ENCODE results near the gene CXCL3.

Gene CXCL3

DNA sequence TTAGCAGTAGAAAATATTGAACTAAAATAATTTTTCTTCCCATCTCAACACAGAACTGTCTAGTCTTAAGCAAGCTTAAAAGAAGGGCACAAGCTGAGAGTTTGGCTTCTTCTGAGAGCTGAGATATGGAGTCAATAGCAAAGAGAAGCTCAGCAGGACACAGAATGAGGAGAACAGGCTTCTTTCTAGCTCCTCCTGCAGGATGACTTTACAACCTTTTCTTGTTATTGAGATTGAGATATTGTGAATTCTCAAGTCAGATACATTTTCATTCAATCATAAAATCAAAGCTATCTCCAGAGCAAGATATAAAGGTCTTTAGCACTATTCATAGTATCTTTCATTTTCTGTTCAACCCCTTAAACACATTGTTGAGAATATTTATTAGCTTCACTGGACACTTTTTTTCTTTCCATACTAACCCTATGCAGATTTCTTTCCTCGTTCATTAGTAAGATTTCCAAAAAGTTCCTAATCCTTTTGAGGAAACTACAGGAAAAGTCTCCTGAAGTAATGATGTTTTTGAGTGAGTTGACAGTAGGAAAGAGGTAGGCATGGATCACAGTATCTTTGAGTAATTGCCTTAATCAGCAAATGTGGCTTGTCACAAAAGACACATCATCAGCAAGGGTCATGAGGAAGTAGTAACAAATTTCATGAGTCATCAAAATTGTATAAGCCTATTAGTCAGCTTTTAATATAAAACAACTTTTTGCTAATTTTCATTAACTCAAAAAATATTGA lies 17.8 kb upstream of the CXCL3 start:
- intact Hi-C loops (cut with DNase I), result no loop called here
- no peak for DNase-seq

DNA sequence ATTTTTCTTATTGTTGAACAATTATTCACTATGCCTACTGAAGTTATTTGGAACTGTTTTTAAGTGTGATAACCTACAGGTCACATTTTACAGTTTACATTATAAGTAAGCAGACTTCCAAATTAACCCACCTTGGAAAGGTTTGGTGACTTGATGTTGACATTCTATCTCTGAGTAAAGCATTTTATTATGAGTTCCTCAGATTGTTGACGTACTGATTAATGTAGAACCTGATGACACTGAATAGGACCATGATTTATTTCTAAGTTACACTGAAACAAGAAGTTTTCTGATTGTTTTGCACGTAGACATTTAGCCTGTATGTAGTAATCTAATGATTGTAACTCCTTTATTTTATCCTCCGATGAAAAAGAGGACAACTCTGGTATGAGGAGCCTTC lies 17.0 kb upstream of the CXCL3 start:
- DNase-seq, result no peak
- intact Hi-C loops (cut with DNase I), result no loop called here

DNA sequence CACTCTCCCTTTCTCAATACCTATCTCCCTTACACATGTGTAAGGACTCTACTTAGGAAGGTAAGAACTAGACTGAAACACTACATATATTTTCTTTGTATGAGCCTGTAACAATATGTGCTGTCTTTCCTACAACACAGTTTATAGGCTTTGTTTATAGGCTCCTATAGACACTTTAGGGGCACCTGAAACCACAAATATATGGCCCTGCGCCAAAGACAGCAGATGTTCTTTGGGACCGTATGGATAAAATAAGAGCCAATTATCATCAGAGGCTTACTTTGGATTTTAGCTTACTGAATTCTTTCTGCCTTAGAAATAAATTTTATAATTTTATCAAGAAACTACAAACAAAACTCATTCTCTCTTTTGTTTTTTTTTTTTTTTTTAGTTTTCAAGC lies 16.6 kb upstream of the CXCL3 start:
- intact Hi-C loops (cut with DNase I), result no loop called here
- no peak for DNase-seq

DNA sequence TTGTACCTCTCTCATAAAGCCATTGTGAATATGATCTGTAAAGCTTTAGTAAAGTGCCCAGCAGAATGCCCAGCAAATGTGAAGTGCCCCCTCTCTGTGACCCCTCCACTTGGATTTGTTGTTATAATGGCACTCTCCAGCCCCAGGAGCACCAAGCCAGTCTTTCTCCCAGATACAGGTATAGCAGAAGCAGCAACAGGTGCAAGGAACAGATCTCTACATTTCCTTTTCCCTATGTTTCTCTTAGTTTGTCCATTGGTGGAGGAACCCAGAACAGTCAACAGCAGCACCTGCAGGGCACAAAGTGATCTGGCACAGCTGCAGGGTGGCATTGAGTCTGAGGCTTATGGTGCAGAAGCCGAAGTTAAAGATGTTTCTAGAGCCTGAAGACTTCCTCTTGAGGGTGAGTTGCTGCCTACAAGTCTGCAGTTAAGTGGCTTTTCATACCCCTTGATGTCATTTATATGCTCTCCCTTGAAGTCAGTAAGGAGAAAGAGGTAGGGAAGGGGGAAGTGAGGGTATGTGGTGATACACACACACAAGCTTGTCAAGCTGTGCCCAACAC lies 16.1 kb upstream of the CXCL3 start:
- intact Hi-C loops (cut with DNase I), result no loop called here
- DNase-seq, result no peak

DNA sequence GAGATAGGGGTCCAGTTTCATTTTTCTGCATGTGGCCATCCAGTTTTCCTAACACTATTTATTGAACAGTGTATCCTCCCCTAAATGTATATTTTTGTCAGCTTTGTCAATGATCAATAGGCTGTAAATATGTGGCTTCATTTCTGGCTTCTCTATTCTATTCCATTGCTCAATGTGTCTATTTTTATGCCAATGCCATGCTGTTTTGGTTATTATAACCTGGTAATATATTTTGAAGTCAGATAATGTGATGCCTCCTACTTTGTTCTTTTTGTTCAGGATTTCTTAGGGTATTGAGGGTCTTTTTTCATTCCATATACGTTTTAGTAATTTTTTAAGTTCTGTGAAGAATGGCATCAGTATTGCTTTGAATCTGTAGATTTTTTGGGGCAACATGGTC lies 8.7 kb upstream of the CXCL3 start:
- no peak for DNase-seq
- intact Hi-C loops (cut with DNase I), result no loop called here

DNA sequence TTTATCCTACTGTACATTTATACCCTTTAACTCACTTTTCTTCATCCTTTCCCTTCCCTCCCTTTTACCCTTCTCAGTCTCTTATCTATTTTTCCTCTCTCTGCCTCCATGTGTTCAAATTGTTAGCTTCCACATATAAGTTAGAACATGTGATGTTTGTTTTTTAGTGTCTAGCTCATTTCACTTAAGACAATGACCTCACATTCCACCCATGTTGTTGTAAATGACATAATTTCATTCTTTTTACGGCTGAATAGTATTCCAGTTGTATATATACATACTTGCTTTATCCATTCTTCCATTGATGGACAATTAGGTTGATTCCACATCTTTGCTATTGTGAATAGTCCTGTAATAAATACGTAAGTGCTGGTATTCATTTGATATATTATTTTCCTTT lies 7.3 kb upstream of the CXCL3 start:
- no peak for DNase-seq
- intact Hi-C loops (cut with DNase I), result no loop called here

DNA sequence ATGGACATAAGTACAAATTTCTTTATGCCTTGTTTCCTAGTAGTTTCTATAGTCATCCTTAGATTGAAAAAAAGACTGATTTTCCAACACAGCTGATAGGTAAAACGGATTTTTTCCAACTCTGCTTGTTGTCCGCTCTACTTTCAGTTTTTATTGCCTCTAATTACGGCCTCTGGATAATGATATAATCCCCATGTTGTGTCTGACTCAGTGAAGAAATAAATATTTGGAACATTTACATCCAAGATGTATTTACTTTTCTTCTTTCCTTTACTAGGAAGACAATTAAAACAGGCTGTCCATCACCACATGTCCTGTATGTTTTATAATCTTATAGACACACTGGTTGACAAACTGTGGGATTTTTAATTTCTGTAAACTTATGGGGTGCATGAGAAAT lies 6.8 kb upstream of the CXCL3 start:
- intact Hi-C loops (cut with DNase I), result no loop called here
- no peak for DNase-seq

DNA sequence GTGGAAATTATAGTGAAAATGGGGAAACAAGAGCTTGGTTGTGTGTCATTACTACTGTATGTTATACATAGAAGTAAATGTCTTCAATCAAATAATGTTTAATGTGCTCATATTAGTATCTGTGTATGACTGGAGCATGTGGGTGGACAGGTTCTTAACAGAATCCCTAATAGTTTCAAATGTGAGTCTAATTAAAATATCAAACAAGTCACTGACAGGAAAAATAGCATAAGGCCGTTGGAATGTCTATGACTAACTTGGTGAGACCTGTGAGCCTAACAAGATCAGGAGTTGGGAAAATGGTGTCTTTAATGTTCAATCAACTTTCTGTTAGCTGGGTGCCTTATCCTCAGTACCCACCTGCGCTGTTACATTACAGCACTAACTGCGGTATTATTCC lies 6.2 kb upstream of the CXCL3 start:
- DNase-seq, result no peak
- intact Hi-C loops (cut with DNase I), result no loop called here

DNA sequence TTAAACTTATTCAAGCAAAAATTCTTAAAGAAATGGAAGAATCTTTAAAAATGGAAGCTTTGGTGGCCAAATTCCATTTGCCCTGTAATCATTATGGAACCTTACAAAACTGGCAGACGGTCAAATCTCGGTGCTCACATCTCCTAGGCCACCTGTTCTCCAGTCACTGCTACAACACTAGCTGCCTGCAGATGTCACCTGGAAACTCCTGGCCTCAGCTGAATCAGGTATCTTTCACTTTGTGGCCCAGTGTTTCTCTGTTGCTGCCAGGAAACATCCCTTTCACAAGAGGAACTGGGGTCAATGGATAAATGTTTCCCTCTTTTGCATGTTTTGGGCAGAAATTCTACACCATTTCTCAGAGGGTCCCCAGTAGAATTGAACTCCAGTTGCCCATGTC lies 4.2 kb upstream of the CXCL3 start:
- no peak for DNase-seq
- intact Hi-C loops (cut with DNase I), result no loop called here

DNA sequence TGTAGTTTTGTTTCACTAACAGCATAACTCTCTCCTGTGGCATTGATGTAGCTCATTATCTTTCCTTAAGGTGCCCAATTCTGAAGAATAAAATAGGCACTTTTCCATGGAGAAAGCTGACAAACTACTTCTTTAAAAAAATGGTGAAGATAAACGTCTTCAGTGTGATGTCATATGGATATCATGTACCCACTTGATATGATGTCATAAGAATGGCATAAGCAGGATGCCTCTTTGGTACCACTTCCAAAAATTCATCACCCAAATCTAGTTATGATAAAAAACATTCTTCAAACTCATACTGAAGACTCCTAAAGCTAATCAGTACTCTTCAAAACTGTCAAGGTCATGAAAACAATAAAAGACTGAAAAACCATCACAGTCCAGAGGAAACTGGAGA lies 2.9 kb upstream of the CXCL3 start:
- intact Hi-C loops (cut with DNase I), result no loop called here

DNA sequence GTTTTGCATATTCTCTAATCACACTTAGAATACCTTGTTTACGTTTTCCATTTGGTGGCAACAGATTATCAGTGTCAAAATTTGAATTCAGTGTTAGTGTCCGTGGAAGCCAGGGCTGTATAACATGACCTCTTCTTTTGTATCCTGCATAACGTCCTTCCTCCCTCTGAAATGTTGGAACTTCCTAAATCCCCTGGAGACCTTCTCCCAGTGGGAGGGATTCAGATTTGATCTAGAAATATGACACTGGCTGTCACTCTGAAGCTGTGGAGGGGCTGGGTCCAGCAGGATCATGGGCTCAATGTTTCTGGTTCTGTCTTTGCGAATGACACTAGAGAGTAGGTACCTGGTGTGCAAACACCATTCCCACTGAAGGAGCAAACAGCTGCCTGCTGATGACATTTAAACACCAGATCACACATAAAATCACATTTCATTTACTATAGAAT lies 850 bp upstream of the CXCL3 start:
- intact Hi-C loops (cut with DNase I), result no loop called here
- DNase-seq, result no peak

More for the DNA sequence above, 2.9 kb upstream of the CXCL3 start:
- DNase-seq, result no peak

DNA sequence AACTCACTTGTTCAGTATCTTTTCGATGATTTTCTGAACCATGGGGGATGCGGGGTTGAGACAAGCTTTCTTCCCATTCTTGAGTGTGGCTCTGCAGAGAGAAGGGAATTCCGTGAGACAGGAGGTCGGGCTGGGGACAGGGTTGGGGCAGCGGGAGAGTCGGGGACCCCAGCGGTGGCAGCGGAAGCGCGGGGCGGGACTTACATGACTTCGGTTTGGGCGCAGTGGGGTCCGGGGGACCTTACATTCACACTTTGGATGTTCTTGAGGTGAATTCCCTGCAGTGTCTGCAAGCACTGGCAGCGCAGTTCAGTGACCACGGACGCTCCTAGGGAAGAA lies 434 bp downstream of the CXCL3 start:
- intact Hi-C loops (cut with DNase I), result no loop called here
- DNase-seq, result peak in 2 of 10 donors; percentile 50 to 72

DNA sequence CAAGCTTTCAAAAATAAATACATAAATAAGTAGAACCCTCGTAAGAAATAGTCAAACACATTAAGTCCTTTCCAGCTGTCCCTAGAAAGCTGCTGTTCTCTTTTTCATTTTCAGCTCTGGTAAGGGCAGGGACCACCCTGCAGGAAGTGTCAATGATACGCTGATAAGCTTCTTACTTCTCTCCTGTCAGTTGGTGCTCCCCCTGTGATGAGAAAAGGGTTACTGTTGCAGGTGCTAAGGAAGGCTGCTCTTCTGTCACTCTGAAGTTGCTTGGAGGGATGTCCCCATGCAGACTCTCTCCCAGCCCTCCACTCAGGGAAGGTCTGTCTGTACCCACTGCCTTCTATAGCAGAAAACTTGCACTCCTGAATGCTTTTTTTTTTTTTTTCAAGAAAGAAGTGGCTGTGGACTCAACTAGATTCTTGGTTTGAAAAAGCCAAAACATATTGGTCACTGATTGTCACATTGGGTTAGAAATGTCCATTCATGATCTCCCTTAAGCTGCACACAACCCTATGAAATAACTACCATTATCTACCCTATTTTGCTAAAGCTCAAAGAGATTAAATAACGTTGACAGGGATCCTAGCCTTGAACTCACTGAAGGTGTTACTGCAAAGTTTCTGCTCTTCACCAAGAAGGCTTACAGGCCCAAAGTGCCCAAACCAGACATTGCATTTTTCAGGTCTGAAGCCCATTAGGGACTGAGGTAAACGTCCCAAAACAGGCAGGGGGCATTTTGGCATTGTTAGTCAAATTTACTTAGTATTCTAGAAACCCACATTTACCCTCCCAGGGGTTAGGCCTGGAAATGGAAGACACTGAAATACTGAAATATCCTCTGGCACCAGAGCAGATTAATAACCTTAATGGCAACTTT lies 1.2 kb downstream of the CXCL3 start:
- no peak for DNase-seq
- intact Hi-C loops (cut with DNase I), result no loop called here

DNA sequence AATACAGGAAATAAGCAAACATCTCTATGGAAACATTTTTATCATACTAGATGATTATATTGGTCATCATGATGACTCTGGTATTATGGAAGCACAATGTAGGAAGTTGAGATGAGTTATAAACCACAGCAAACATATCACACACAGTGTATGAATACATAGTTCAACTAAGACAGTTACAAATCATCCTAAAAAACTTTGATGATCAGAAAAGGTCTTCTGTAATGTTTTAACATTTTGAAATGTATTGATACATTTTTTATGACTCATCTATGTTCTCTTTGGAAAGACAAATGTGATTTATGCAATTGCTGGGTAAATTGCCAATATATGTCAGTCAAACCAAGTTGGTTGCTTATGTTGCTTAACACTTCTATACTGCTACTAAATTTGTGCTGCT lies 4.8 kb downstream of the CXCL3 start:
- intact Hi-C loops (cut with DNase I), result no loop called here
- no peak for DNase-seq

DNA sequence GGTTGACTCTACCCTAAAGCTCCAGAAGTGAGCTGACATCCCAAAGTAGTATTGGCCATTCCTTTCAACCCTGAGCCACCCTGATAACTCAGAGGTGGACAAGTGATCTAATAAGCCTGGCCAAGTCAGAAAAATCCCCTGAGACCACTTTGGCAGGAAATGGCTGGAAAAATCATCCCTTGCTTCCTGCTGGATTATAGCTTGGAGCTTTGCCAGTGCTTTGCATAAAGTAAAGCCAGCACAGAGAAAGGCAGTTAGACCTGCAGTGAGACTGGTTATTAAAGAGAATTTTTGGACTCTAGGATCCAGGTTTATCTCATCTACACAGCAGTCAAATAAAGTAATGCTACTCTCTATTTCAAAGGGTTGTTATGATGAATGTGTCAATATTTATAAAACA lies 6.4 kb downstream of the CXCL3 start:
- no peak for DNase-seq
- intact Hi-C loops (cut with DNase I), result no loop called here

DNA sequence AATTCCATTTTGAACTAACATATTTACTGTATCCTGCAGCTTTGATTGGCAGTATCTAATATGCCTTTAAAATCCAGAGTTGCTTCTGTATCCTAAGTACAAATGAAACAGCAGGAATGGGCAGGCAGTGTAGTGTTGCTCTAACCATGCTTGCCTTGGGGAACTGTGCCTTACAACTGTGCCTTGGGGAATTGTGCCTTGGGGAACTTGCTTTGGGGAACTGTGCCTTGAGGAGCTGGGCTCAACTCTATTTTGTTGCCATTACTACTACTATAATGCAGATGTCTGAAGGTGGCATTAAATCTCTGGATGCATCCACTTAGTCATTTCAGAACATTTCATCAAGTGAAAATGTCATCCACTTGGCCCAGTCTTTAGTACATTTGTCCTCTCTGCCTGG lies 6.9 kb downstream of the CXCL3 start:
- intact Hi-C loops (cut with DNase I), result no loop called here
- no peak for DNase-seq

DNA sequence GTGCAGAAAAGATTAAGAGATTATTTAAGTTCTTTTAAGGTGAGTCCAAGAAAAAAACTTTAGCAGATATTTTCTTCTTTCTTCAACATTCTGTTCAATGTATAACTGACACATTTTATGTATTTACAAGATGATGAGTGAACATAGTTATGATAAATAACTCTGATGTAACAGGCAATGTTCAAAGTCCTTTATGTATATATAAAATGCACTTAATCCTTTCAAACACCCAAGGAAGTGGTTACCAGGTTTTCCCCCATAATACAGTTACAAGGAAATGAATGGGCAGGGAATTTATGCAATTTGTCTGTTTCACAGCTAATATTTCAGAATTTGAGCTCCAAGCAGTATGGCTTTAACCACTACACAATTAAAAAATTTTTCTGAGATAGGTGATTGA lies 8.2 kb downstream of the CXCL3 start:
- no peak for DNase-seq
- intact Hi-C loops (cut with DNase I), result no loop called here

DNA sequence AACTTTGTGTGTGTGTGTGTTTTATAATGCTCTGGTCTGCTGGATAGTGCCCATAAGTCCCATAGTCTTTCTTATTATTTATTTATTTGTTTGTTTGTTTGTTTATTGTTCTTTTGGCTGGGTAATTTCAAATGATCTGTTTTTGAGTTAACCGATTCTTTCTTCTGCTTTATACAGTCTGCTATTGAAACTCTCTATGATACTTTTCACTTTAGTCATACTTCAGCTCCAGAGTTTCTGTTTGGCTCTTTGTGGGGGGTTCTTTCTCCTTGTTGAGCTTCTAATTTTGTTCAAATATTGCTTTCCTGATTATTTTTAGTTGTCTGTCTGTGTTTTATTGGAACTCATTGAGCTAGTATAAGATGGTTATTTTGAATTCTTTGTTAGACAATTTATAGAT lies 10.0 kb downstream of the CXCL3 start:
- DNase-seq, result no peak
- intact Hi-C loops (cut with DNase I), result no loop called here

DNA sequence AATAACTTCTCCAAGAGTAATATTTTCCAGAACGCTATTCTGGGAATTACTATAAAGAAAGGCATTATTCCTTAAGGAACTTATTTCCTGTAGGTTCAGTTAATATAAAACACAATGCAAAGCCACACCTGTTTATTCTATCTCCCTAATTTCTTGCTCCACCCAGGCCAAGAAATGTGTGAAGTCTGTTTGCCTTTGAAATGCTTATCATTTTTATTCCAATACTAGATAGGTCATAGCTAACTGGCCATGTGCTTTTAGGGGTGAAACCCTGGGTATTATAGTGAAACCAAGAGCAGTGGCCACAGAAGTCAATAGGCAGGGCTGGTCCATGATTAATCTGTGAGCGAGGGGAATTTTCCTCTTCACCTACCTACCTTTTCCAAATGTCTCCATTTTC lies 14.8 kb downstream of the CXCL3 start:
- intact Hi-C loops (cut with DNase I), result no loop called here
- no peak for DNase-seq

DNA sequence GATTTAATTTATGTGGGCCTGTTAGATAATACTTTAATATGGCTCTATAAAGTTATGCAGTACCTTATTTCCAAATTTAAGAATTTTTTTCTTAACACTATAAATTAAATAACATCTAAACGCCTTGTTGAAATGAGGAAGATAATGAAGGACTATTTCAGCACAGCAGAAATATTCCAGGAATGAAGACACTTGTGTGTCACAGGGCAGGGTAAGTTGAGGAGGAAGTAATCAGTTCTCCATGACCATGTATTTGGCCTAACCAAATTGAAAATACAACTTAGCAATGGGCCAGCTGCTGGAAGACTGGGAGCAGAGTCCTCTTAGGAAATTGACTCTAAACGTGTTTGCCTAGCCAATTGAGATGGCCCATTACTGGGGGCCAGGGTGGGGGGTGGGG lies 16.9 kb downstream of the CXCL3 start:
- intact Hi-C loops (cut with DNase I), result no loop called here

DNA sequence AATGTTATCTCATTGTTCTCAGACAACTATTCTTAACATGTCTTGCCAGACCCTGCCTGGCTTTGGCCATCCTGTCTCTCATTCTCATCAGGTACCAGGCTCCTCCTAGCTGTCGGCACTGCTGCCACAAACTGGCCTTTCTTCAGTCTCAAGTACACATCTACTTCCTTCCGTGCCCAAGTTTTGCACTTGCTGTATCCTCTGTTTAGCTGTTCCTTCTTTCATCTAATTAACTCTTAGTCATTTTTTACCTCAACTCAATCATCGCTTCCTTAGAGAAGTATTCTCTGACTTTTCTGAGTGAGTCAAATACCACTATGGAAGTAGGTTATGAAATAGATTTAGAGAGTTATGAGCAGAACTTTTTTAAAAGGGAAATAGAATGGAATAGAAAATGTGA lies 19.7 kb downstream of the CXCL3 start:
- DNase-seq, result no peak
- intact Hi-C loops (cut with DNase I), result no loop called here

More for the DNA sequence above, 16.9 kb downstream of the CXCL3 start:
- DNase-seq, result no peak

DNA sequence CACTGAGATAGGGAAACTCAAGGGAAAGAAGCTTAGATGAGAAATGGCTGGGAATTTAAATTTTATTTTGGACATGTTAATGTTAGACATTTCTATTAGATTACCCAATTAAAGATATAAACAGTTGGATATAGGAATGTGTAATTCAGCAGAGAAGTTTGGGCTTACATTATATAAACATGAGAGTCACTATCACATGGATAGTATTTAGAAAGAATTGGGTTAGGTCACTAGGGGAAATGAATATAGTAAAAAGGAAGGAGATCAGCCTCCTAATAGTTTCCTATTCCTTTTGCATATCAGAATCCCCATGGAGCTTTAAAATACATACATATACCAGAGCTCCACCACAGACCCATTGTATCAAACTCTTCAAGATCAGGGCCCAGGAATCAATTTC lies 20.4 kb downstream of the CXCL3 start:
- intact Hi-C loops (cut with DNase I), result no loop called here
- no peak for DNase-seq
